ENCODE measurements around the gene PTPRD.

PTPRD gene

GRCh38 chr9:8338767-8339510 lies 2273.9 kb downstream of the PTPRD start:
- no peak for DNase-seq

- no peak for DNase-seq
Measured at GRCh38 chr9:8337834-8338766, 2274.7 kb downstream of the PTPRD start.

- DNase-seq = no peak
Measured at GRCh38 chr9:8332871-8333270, 2279.9 kb downstream of the PTPRD start.

GRCh38 chr9:8332331-8332650 lies 2280.5 kb downstream of the PTPRD start:
- no peak for DNase-seq

- DNase-seq = no peak
Measured at GRCh38 chr9:8331507-8332330, 2281.1 kb downstream of the PTPRD start.

GRCh38 chr9:8329561-8330283 lies 2283.1 kb downstream of the PTPRD start:
- DNase-seq = no peak

GRCh38 chr9:8315211-8315610 lies 2297.6 kb downstream of the PTPRD start:
- DNase-seq = no peak

- no peak for DNase-seq
Measured at GRCh38 chr9:8309258-8309657, 2303.5 kb downstream of the PTPRD start.

GRCh38 chr9:8304720-8305119 lies 2308.1 kb downstream of the PTPRD start:
- no peak for DNase-seq

GRCh38 chr9:8301296-8301695 lies 2311.5 kb downstream of the PTPRD start:
- DNase-seq = no peak

GRCh38 chr9:8297047-8297446 lies 2315.8 kb downstream of the PTPRD start:
- no peak for DNase-seq

- no peak for DNase-seq
Measured at GRCh38 chr9:8292657-8293056, 2320.1 kb downstream of the PTPRD start.

GRCh38 chr9:8289681-8290080 lies 2323.1 kb downstream of the PTPRD start:
- no peak for DNase-seq

- DNase-seq = no peak
Measured at GRCh38 chr9:8287970-8288369, 2324.8 kb downstream of the PTPRD start.

- DNase-seq = no peak
Measured at GRCh38 chr9:8287501-8287900, 2325.3 kb downstream of the PTPRD start.

GRCh38 chr9:8284884-8285283 lies 2327.9 kb downstream of the PTPRD start:
- peak; percentile 33 for DNase-seq

- DNase-seq = peak; percentile 93
Measured at GRCh38 chr9:8282535-8282934, 2330.3 kb downstream of the PTPRD start.

- DNase-seq = no peak
Measured at GRCh38 chr9:8280811-8281210, 2332.0 kb downstream of the PTPRD start.

GRCh38 chr9:8278048-8278447 lies 2334.8 kb downstream of the PTPRD start:
- no peak for DNase-seq

- DNase-seq = no peak
Measured at GRCh38 chr9:8270235-8270634, 2342.6 kb downstream of the PTPRD start.

- no peak for DNase-seq
Measured at GRCh38 chr9:8268881-8269280, 2343.9 kb downstream of the PTPRD start.

GRCh38 chr9:8268216-8268878 lies 2344.5 kb downstream of the PTPRD start:
- peak; percentile 38 for DNase-seq

All from eye (tissue), 1 donor.